Liver (tissue), 2 donors: ENCODE results near the gene BCL2L1.

Source experiments
- FOXA1 ChIP-seq: IDR thresholded peaks from 2 replicates; pipeline ENCODE4 v1.6.1; 2016; ENCODE audit warnings: antibody characterized with exemption
- TF ChIP-seq, protein P1 (sequence below): fragments of 150-350 bp; IDR thresholded peaks from 2 replicates; pipeline ENCODE4 v1.5.1; 2017; ENCODE audit warnings: improper control_type of control experiment, low read depth, low read length; ENCODE audit not compliant: missing input control
- donor health status: healthy.

DNA sequence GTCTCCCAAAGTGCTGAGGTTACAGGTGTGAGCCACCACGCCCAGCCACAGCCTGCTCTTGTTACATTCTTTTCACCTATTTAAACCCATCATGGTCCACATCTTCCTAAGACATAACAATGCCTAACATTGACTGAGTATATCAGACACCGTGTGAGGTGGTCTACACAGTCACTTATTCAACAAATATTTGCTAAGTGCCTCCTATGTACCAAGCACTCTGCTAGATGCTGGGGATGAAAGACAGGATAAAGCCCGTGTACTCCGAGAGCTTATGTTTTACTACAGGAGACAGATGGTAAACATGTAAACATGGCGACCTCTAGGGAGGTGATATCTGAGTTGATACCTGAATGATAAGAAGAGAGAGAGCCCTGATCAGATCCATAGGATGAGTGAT, 12.7 kb downstream of the BCL2L1 start:
- TF ChIP-seq, protein P1, sequence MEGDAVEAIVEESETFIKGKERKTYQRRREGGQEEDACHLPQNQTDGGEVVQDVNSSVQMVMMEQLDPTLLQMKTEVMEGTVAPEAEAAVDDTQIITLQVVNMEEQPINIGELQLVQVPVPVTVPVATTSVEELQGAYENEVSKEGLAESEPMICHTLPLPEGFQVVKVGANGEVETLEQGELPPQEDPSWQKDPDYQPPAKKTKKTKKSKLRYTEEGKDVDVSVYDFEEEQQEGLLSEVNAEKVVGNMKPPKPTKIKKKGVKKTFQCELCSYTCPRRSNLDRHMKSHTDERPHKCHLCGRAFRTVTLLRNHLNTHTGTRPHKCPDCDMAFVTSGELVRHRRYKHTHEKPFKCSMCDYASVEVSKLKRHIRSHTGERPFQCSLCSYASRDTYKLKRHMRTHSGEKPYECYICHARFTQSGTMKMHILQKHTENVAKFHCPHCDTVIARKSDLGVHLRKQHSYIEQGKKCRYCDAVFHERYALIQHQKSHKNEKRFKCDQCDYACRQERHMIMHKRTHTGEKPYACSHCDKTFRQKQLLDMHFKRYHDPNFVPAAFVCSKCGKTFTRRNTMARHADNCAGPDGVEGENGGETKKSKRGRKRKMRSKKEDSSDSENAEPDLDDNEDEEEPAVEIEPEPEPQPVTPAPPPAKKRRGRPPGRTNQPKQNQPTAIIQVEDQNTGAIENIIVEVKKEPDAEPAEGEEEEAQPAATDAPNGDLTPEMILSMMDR, result no peak
- TF ChIP-seq FOXA1, result no peak
